H9 (cell line): Measurements from ENCODE around the gene ICE2. TPM values are rescaled to one million over a fixed set of nuclear protein-coding genes. Genes with fewer than 3 reads are reported as not detected.

ENCODE experiments used
- DNase-seq: peaks from one replicate; pipeline ENCODE4 v3.0.0-alpha.2; 2017
- H2AFZ ChIP-seq: one replicate; pipeline ENCODE4 v1.6.1; 2013; ENCODE audit warnings: mild to moderate bottlenecking, low read length, control low read depth, moderate library complexity
- H2AK5ac ChIP-seq: 2 replicates; pipeline ENCODE4 v1.6.1; 2013; ENCODE audit warnings: low read length, control low read depth, mixed read lengths; ENCODE audit not compliant: insufficient read length
- H2BK120ac ChIP-seq: one replicate; pipeline ENCODE4 v1.6.1; 2013; ENCODE audit warnings: low read depth, mild to moderate bottlenecking, low read length, control low read depth, inconsistent platforms; ENCODE audit not compliant: poor library complexity, severe bottlenecking
- H2BK12ac ChIP-seq: 2 replicates; pipeline ENCODE4 v1.6.1; 2013; ENCODE audit warnings: low read length, control low read depth, mixed read lengths, low read depth; ENCODE audit not compliant: insufficient read length
- H2BK15ac ChIP-seq: 2 replicates; pipeline ENCODE4 v1.6.1; 2013; ENCODE audit warnings: low read depth, low read length, control low read depth
- H2BK20ac ChIP-seq: one replicate; pipeline ENCODE4 v1.6.1; 2013; ENCODE audit warnings: low read depth, mild to moderate bottlenecking, low read length, control low read depth, inconsistent platforms; ENCODE audit not compliant: poor library complexity, severe bottlenecking
- H2BK5ac ChIP-seq: 2 replicates; pipeline ENCODE4 v1.6.1; 2013; ENCODE audit warnings: low read length, control low read depth, mixed read lengths; ENCODE audit not compliant: insufficient read length
- H3K14ac ChIP-seq: 2 replicates; pipeline ENCODE4 v1.6.1; 2013; ENCODE audit warnings: low read length, control low read depth; ENCODE audit not compliant: insufficient read depth
- H3K18ac ChIP-seq: 2 replicates; pipeline ENCODE4 v1.6.1; 2013; ENCODE audit warnings: low read depth, mild to moderate bottlenecking, mixed read lengths, low read length, control low read depth; ENCODE audit not compliant: insufficient read length
- H3K23ac ChIP-seq: 2 replicates; pipeline ENCODE4 v1.6.1; 2013; ENCODE audit warnings: low read length, control low read depth, mixed read lengths, low read depth; ENCODE audit not compliant: insufficient read length
- H3K23me2 ChIP-seq: 2 replicates; pipeline ENCODE4 v1.6.1; 2013; ENCODE audit warnings: low read depth, mild to moderate bottlenecking, mixed read lengths, low read length, control low read depth; ENCODE audit not compliant: insufficient read length, poor library complexity, severe bottlenecking
- H3K27ac ChIP-seq: 2 replicates; pipeline ENCODE4 v1.5.1; 2013; ENCODE audit warnings: low read length, control low read depth, mixed read lengths, low read depth; ENCODE audit not compliant: insufficient read length
- H3K27me3 ChIP-seq: 2 replicates; pipeline ENCODE4 v1.6.1; 2013; ENCODE audit warnings: low read length, control low read depth, inconsistent platforms; ENCODE audit not compliant: insufficient read depth
- H3K4ac ChIP-seq: 2 replicates; pipeline ENCODE4 v1.6.1; 2013; ENCODE audit warnings: low read depth, mild to moderate bottlenecking, control low read depth, inconsistent platforms, low read length, moderate library complexity
- H3K4me1 ChIP-seq: 2 replicates; pipeline ENCODE4 v1.6.1; 2013; ENCODE audit warnings: low read length, control low read depth, inconsistent platforms; ENCODE audit not compliant: insufficient read depth
- H3K4me2 ChIP-seq: 2 replicates; pipeline ENCODE4 v1.6.1; 2013; ENCODE audit warnings: low read length, control low read depth, mixed read lengths; ENCODE audit not compliant: insufficient read length, insufficient read depth
- H3K56ac ChIP-seq: 2 replicates; pipeline ENCODE4 v1.6.1; 2013; ENCODE audit warnings: low read depth, mild to moderate bottlenecking, mixed read lengths, low read length, control low read depth; ENCODE audit not compliant: insufficient read length
- H3K79me1 ChIP-seq: 2 replicates; pipeline ENCODE4 v1.6.1; 2013; ENCODE audit warnings: low read depth, mild to moderate bottlenecking, moderate library complexity, low read length, control low read depth, inconsistent platforms; ENCODE audit not compliant: insufficient read depth, poor library complexity, severe bottlenecking
- H3K79me2 ChIP-seq: 2 replicates; pipeline ENCODE4 v1.6.1; 2013; ENCODE audit warnings: low read length, control low read depth, inconsistent platforms; ENCODE audit not compliant: insufficient read depth
- H3K9ac ChIP-seq: 2 replicates; pipeline ENCODE4 v1.6.1; 2013; ENCODE audit warnings: low read length, control low read depth, mixed read lengths; ENCODE audit not compliant: insufficient read length; ENCODE audit errors: extremely low read depth
- H3K9me3 ChIP-seq: one replicate; pipeline ENCODE4 v1.6.1; 2013; ENCODE audit warnings: low read depth, low read length, inconsistent platforms; ENCODE audit not compliant: control insufficient read depth
- H3T11ph ChIP-seq: one replicate; pipeline ENCODE4 v1.6.1; 2013; ENCODE audit warnings: mild to moderate bottlenecking, low read length, control low read depth, inconsistent platforms
- H4K20me1 ChIP-seq: one replicate; pipeline ENCODE4 v1.6.1; 2013; ENCODE audit not compliant: control insufficient read depth, insufficient read length, insufficient read depth
- H4K5ac ChIP-seq: 2 replicates; pipeline ENCODE4 v1.6.1; 2013; ENCODE audit warnings: low read depth, mild to moderate bottlenecking, mixed read lengths, low read length, control low read depth; ENCODE audit not compliant: insufficient read length
- H4K8ac ChIP-seq: replicated peaks from 2 replicates; pipeline ENCODE4 v1.6.1; 2013; ENCODE audit warnings: low read length, control low read depth, mixed read lengths, low read depth; ENCODE audit not compliant: insufficient read length
- H4K91ac ChIP-seq: 2 replicates; pipeline ENCODE4 v1.6.1; 2013; ENCODE audit warnings: low read depth, mild to moderate bottlenecking, moderate library complexity, mixed read lengths, low read length, control low read depth; ENCODE audit not compliant: insufficient read length
- H3K27ac Mint-ChIP-seq, 3 experiments: 2 replicates in 2 of 3; 3 replicates in 1 of 3; pipeline ENCODE4 v1.8.0; 2020 to 2021; ENCODE audit warnings: mixed read lengths in 3 of 3, mild to moderate bottlenecking in 1 of 3, moderate library complexity in 1 of 3
- H3K27me3 Mint-ChIP-seq: 2 replicates; pipeline ENCODE4 v1.8.0; 2021; ENCODE audit warnings: low read depth, mild to moderate bottlenecking, moderate library complexity, mixed read lengths
- H3K36me3 Mint-ChIP-seq, 3 experiments: 2 replicates in 2 of 3; 3 replicates in 1 of 3; pipeline ENCODE4 v1.8.0; 2020 to 2021; ENCODE audit warnings: low read depth in 3 of 3, mixed read lengths in 3 of 3; ENCODE audit not compliant: insufficient read depth in 1 of 3
- H3K4me1 Mint-ChIP-seq, 2 experiments: 2 replicates each; pipeline ENCODE4 v1.8.0; 2020; ENCODE audit warnings: mixed read lengths in 2 of 2
- H3K4me3 Mint-ChIP-seq, 2 experiments: 2 replicates in 1 of 2; 3 replicates in 1 of 2; pipeline ENCODE4 v1.8.0; 2020 to 2021; ENCODE audit warnings: mild to moderate bottlenecking in 2 of 2, mixed read lengths in 2 of 2, moderate library complexity in 1 of 2
- H3K9me3 Mint-ChIP-seq, 2 experiments: 2 replicates in 1 of 2; 3 replicates in 1 of 2; pipeline ENCODE4 v1.8.0; 2020; ENCODE audit warnings: mild to moderate bottlenecking in 2 of 2, mixed read lengths in 2 of 2, moderate library complexity in 1 of 2
- WGBS: extraction: QIAGEN DNeasy Blood & Tissue Kit; methylation state at CpG from one replicate; pipeline ENCODE4 v1.1.7; 2013; ENCODE audit warnings: missing lambda C conversion rate, low lambda C conversion rate, mixed read lengths; ENCODE audit not compliant: insufficient read length; ENCODE audit errors: extremely low coverage; 5-methylcytosine and 5-hydroxymethylcytosine counted together
- total RNA-seq: library from RNA; stranded (reverse); gene quantifications from 2 replicates; pipeline ENCODE4 v1.2.1, GENCODE V29; 2021
- TF ChIP-seq, protein P1 (sequence below): fragments of 200-600 bp; sonication (generic); conservative IDR thresholded peaks from 3 replicates; pipeline ENCODE4 v1.8.0; 2021; ENCODE audit warnings: antibody characterized with exemption, mild to moderate bottlenecking

The ICE2 gene
- total RNA-seq, 1 experiment from 2014 or later, result 76.3 TPM

DNA sequence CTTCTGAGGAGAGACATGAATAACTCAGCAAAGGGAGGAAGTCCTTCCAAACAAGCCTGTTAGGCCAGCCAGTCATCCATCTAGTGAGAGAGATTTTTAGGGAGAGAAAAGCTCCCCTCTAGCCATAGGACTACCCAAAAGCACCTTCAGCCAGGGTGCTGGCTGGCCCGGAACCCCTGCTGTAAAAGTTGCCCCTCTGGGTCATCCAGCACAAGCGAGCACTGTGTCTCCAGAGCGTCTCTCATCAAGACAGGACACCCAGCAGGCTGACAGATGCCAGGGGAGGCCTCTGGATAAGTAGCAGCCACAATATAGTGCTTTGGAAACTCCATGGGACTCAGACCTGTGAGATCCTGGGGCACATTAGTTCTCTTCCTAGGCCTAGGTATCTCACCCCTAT lies 105.6 kb downstream of the ICE2 start:
- no peak overlapping the region for H2AK5ac ChIP-seq
- no peak overlapping the region for H2BK20ac ChIP-seq
- H3K4me1 ChIP-seq, result no peaks in the 10 kb centered on the region
- no peak overlapping the region for H4K5ac ChIP-seq
- no peak overlapping the region for H2AFZ ChIP-seq
- Mint-ChIP-seq H3K4me1 (peaks cover 20 to 22% of the 10 kb centered on the region in 2 experiments), H3K4me3 (no peak overlapping the region), H3K9me3 (no peaks in the 10 kb centered on the region), H3K36me3 (peaks cover 0 to 13% (median 0%) of the 10 kb centered on the region in 3 experiments; a peak in 3 of 7 replicates), H3K27me3 (peaks cover 55% of the 10 kb centered on the region), H3K27ac (no peak overlapping the region)
- no peak overlapping the region for H2BK120ac ChIP-seq
- H3K23ac ChIP-seq, result no peak overlapping the region
- H3K9ac ChIP-seq, result no peak overlapping the region
- H3T11ph ChIP-seq, result no peak overlapping the region
- H2BK5ac ChIP-seq, result no peak overlapping the region
- H3K79me1 ChIP-seq, result no peaks in the 10 kb centered on the region
- no peaks in the 10 kb centered on the region for H4K20me1 ChIP-seq
- no peak overlapping the region for H3K27ac ChIP-seq
- H3K27me3 ChIP-seq, result no peaks in the 10 kb centered on the region
- no peaks in the 10 kb centered on the region for H3K79me2 ChIP-seq
- DNase-seq, result no peak
- no peak overlapping the region for H3K18ac ChIP-seq
- no peak overlapping the region for H2BK15ac ChIP-seq
- no peak overlapping the region for H3K14ac ChIP-seq
- no peak overlapping the region for H2BK12ac ChIP-seq
- H3K9me3 ChIP-seq, result no peaks in the 10 kb centered on the region
- H4K91ac ChIP-seq, result no peak overlapping the region
- no peak overlapping the region for H3K56ac ChIP-seq
- H3K4me2 ChIP-seq, result no peak overlapping the region
- no peak overlapping the region for H3K4ac ChIP-seq
- H4K8ac ChIP-seq, result no peak overlapping the region
- no CpG with 5 or more reads among the region's 3 CpGs for WGBS
- H3K23me2 ChIP-seq, result no peaks in the 10 kb centered on the region
- TF ChIP-seq, protein P1, sequence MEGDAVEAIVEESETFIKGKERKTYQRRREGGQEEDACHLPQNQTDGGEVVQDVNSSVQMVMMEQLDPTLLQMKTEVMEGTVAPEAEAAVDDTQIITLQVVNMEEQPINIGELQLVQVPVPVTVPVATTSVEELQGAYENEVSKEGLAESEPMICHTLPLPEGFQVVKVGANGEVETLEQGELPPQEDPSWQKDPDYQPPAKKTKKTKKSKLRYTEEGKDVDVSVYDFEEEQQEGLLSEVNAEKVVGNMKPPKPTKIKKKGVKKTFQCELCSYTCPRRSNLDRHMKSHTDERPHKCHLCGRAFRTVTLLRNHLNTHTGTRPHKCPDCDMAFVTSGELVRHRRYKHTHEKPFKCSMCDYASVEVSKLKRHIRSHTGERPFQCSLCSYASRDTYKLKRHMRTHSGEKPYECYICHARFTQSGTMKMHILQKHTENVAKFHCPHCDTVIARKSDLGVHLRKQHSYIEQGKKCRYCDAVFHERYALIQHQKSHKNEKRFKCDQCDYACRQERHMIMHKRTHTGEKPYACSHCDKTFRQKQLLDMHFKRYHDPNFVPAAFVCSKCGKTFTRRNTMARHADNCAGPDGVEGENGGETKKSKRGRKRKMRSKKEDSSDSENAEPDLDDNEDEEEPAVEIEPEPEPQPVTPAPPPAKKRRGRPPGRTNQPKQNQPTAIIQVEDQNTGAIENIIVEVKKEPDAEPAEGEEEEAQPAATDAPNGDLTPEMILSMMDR, result no peak
